ENCODE results near the gene PRR33. TPM values are rescaled to one million over a fixed set of nuclear protein-coding genes. Genes with fewer than 3 reads are reported as not detected.

PRR33 gene
- polyA plus RNA-seq, 2 of the 4 experiments (the other 2 are of a cell fraction), result not detected

DNA sequence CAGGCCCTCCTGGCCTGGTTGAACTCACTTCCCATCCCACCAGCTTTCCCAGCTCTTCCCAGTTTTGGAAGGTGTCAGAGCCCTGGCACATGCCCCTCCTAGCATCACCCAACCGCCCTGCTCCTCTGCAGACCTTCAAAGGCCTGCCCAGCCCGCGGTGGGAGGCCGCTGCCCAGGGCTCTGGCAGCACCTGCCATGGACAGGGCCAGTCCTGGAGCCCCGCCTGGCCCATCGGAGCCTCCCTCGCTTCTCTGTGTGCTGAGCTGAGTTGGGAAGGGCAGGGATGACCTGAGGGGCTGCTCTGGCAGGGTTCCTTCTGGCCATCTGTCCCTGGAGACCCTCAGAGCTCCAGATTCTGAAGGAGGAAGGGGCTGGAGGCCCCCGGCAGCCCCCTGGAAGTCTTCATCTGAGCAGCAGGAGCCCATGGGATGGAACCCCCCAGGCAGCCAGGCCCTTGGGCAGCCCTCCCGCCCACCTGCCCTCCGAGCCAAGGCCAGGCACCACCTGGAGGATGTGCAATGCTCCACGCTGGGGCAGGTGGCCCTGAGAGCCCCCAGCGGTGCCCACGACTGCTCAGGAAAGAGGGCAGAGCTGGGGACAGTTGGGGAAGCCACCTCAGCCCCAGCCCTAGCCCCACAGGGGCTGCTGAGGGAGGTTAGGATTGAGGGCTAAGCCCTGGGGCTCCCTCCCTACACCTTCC lies 35.2 kb downstream of the PRR33 start:
- POLR2A ChIA-PET, result no interaction called here
- WGBS (ENCODE audit: missing lambda C conversion rate), result 86% methylated on average over 5 of the region's 13 CpGs
- no peak for ATAC-seq

DNA sequence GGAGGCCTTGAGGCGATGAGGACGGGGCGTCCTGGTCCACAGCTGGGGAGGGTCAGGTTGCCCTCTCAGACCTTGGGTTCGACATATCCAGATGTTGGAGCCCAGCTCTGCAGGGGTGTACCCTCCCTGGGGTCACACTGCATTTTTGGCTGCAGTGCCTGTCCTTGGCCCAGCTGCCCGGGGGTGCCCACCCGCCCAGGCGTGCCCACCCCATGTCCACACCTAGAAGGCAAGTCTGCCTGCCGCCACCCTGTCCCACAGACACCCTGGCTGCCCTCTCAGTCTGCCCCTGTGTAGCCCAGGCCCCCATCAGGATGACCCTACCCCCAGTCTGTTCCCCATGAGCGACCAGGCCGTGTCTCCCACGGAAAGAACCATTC lies 35.8 kb downstream of the PRR33 start:
- ATAC-seq (no peak), FAIRE-seq (no peak), DNase-seq (ENCODE audit: low read depth in 1 of 2, low spot score in 1 of 2) (no peak)
- no peak for TF ChIP-seq PHF8 (IDR thresholded peaks at IDR 0.05; ENCODE audit: borderline replicate concordance, low read depth)
- TF ChIP-seq ZSCAN20 (CRISPR knock-in tag; IDR thresholded peaks at IDR 0.05), result no peak
- TF ChIP-seq SREBF2 (IDR thresholded peaks at IDR 0.05), result no peak
- no peak for TF ChIP-seq HES2 (IDR thresholded peaks at IDR 0.05)
- Histone ChIP-seq H3K4me2 (no peak overlapping the region), H3K4me1 (no peaks in the 10 kb centered on the region), H3K4me3 (no peak overlapping the region), H3K27ac (peak overlapping the region in 1 of 2 experiments; percentile 30; a peak in 1 of 6 replicates), H3K9me3 (no peaks in the 10 kb centered on the region)
- ChIA-PET CTCF (interaction anchor here (1.0 to 14.5 kb wide), 11 partner anchors 8 to 296 kb away, joined by 3 to 174 read pairs (median 7); partner anchors contain the start of genes SYT8 and TNNI2), POLR2A (no interaction called here)
- 76% methylated on average over 7 of the region's 11 CpGs for WGBS (ENCODE audit: missing lambda C conversion rate)

More for the DNA sequence above, 35.2 kb downstream of the PRR33 start:
- Histone ChIP-seq H3K9me3 (no peaks in the 10 kb centered on the region), H3K4me3 (no peak overlapping the region), H3K4me1 (no peaks in the 10 kb centered on the region), H3K4me2 (no peak overlapping the region), H3K27ac (peak overlapping the region in 1 of 2 experiments; percentile 30; a peak in 1 of 6 replicates)
- DNase-seq (ENCODE audit: low read depth in 1 of 2, low spot score in 1 of 2), result no peak
- no peak for FAIRE-seq
- CTCF ChIA-PET, result interaction anchor here (1.0 to 14.5 kb wide), 12 partner anchors 9 to 295 kb away, joined by 3 to 174 read pairs (median 7); partner anchors contain the start of genes SYT8 and TNNI2
- TF ChIP-seq SREBF2 (IDR thresholded peaks at IDR 0.05), result no peak
- no peak for TF ChIP-seq MYC (IDR thresholded peaks at IDR 0.05; ENCODE audit: borderline replicate concordance, low read length)
- TF ChIP-seq ESRRA (IDR thresholded peaks at IDR 0.05; ENCODE audit: borderline replicate concordance, low read length), result no peak
- TF ChIP-seq RCOR1 (IDR thresholded peaks at IDR 0.05; ENCODE audit: low read depth, low read length), result no peak
- no peak for TF ChIP-seq RFX5 (IDR thresholded peaks at IDR 0.05)
- TF ChIP-seq ZSCAN20 (CRISPR knock-in tag; IDR thresholded peaks at IDR 0.05), result no peak
- no peak for TF ChIP-seq HDAC2 (IDR thresholded peaks at IDR 0.05)
- no peak for TF ChIP-seq ZC3H11A (IDR thresholded peaks at IDR 0.05)
- no peak for TF ChIP-seq EHMT2 (IDR thresholded peaks at IDR 0.05; ENCODE audit: low read depth)
- TF ChIP-seq CHD2 (IDR thresholded peaks at IDR 0.05; ENCODE audit: low read length, partially characterized antibody), result no peak
- no peak for TF ChIP-seq FOXS1 (CRISPR knock-in tag; IDR thresholded peaks at IDR 0.05)
- no peak for TF ChIP-seq JUN (IDR thresholded peaks at IDR 0.05)
- TF ChIP-seq, protein P1, sequence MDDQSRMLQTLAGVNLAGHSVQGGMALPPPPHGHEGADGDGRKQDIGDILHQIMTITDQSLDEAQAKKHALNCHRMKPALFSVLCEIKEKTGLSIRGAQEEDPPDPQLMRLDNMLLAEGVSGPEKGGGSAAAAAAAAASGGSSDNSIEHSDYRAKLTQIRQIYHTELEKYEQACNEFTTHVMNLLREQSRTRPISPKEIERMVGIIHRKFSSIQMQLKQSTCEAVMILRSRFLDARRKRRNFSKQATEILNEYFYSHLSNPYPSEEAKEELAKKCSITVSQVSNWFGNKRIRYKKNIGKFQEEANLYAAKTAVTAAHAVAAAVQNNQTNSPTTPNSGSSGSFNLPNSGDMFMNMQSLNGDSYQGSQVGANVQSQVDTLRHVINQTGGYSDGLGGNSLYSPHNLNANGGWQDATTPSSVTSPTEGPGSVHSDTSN (IDR thresholded peaks at IDR 0.05), result no peak
- no peak for TF ChIP-seq ELK1 (IDR thresholded peaks at IDR 0.05; ENCODE audit: low read depth, low read length)

DNA sequence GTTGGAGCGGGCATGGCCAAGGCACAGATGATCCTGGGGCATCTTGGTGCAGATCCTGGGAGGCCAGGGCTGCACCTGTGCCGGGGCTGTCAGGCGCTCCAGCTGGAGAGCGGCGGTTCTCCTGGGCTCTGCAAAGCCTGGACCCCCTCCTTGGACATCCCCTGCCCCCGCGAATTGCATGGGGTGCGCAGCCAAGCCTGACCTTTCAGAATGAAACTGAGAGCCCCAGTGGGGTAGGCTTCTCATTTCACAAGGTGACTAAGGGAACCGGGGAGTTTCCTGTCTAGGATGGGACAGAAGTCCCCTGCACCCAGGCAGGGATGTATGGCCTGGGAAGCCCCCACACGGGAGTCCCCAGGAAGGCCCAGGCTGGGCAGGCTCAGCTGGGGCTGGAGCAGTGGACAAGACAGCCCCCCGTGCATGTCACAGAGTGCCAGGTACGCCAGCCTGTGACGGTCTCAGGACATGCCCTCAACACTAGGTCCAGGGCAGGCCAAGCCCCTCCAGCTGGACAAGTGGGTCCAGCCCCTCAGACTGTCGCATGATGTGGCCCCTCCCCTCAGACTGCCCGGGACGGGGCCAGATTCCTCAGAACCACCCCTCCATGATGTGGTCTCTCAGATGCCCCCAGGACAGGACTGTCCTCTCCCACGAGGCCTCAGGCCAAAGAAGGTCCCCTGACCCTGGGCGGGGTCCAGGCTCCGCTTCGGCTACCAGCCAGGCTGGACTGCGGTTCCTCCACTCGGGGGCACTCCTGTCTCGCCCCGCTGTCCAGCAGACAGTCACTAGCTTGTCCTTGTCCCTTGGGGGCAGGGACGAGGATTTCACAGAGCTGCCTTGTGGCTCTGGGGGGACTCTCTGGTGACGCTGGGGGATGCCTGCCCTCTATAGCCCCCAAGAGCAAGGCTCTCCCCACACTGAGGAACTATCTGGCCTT lies 36.5 kb downstream of the PRR33 start:
- H3K4me3 ChIP-seq, result no peak overlapping the region
- DNase-seq (ENCODE audit: low read depth in 1 of 2, low spot score in 1 of 2), result no peak
- POLR2A ChIA-PET, result no interaction called here
- TF ChIP-seq TFCP2L1 (CRISPR knock-in tag; IDR thresholded peaks at IDR 0.05), result no peak
- no peak for TF ChIP-seq RAD21 (conservative IDR thresholded peaks at IDR 0.05 in 1 of 2, IDR thresholded peaks at IDR 0.05 in 1 of 2)
- TF ChIP-seq ESRRA (IDR thresholded peaks at IDR 0.05; ENCODE audit: borderline replicate concordance, low read length), result no peak
- TF ChIP-seq BHLHE40 (IDR thresholded peaks at IDR 0.05; ENCODE audit: low read depth, low read length), result no peak
- TF ChIP-seq ELK1 (IDR thresholded peaks at IDR 0.05; ENCODE audit: low read depth, low read length), result no peak
- TF ChIP-seq, protein P2, sequence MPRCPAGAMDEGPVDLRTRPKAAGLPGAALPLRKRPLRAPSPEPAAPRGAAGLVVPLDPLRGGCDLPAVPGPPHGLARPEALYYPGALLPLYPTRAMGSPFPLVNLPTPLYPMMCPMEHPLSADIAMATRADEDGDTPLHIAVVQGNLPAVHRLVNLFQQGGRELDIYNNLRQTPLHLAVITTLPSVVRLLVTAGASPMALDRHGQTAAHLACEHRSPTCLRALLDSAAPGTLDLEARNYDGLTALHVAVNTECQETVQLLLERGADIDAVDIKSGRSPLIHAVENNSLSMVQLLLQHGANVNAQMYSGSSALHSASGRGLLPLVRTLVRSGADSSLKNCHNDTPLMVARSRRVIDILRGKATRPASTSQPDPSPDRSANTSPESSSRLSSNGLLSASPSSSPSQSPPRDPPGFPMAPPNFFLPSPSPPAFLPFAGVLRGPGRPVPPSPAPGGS (IDR thresholded peaks at IDR 0.05), result no peak
- no peak for TF ChIP-seq KDM1A (IDR thresholded peaks at IDR 0.05; ENCODE audit: low read depth)
- no peak for TF ChIP-seq POLR2AphosphoS2 (conservative IDR thresholded peaks at IDR 0.05; ENCODE audit: low read length)
- TF ChIP-seq NFE2L2 (conservative IDR thresholded peaks at IDR 0.05; ENCODE audit: low read length), result no peak
- no peak for TF ChIP-seq HES2 (IDR thresholded peaks at IDR 0.05)
- no peak for TF ChIP-seq CBX2 (IDR thresholded peaks at IDR 0.05; ENCODE audit: borderline replicate concordance, low read depth)
- 70% methylated on average over 6 of the region's 26 CpGs for WGBS (ENCODE audit: missing lambda C conversion rate)
- no peak overlapping the region for H3K27ac ChIP-seq
- no peak for ATAC-seq
- no peaks in the 10 kb centered on the region for H3K9me3 ChIP-seq
- no peaks in the 10 kb centered on the region for H3K4me1 ChIP-seq
- FAIRE-seq, result no peak
- H3K4me2 ChIP-seq, result no peak overlapping the region
- CTCF ChIA-PET, result interaction anchor here (1.0 to 14.5 kb wide), 11 partner anchors 8 to 296 kb away, joined by 3 to 174 read pairs (median 7); partner anchors contain the start of genes SYT8 and TNNI2

Data from A549 (cell line).